ENCODE data around the gene ARHGAP23. TPM values are rescaled to one million over a fixed set of nuclear protein-coding genes. Genes with fewer than 3 reads are reported as not detected.

Gene ARHGAP23
- total and polyA plus RNA-seq, 10 of the 15 experiments (the other 5 are each of a cell fraction or from before 2014, with no cell fraction given) = 0.23 to 5.8 (median 2.1) TPM

DNA sequence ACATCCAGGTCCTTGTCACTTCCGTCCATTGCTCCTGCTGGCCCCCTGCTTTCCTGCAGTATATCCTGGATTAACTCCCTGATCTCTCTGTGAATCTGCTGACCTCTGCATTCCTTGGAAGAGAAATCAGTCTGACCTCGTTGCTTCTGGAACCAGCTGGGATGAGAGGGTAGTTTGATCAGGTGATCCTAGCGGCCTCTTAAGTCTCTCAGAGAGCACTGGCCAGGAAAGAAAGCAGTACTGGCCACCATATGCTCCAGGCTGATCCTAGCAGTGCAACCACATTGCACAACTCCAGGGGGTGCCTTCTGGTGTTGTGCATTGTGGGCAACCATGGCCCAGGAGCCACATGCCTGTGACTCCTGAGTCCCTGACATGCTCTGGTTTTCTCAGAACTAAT, 79.2 kb downstream of the ARHGAP23 start:
- Histone ChIP-seq H4K20me1 (ENCODE audit: control insufficient read depth, insufficient read depth) (no peaks in the 10 kb centered on the region), H3K4me1 (ENCODE audit: control insufficient read depth, insufficient read depth, low read length) (peaks cover 3% of the 10 kb centered on the region; the same call in 1 of the 2 replicates), H3K27ac (ENCODE audit: control insufficient read depth, insufficient read depth) (no peak overlapping the region), H3K27me3 (replicated peaks in 1 of 2; ENCODE audit: control insufficient read depth in 2 of 2, insufficient read depth in 2 of 2, low read length in 1 of 2) (peaks cover 4 to 10% of the 10 kb centered on the region in 2 experiments; a peak in 3 of 4 replicates), H3K4me2 (ENCODE audit: control insufficient read depth, insufficient read depth) (no peak overlapping the region), H3K9me3 (replicated peaks; ENCODE audit: control insufficient read depth, insufficient read depth, low read length) (no peaks in the 10 kb centered on the region), H2AFZ (ENCODE audit: control insufficient read depth, low read depth, low read length) (no peak overlapping the region), H3K36me3 (ENCODE audit: control insufficient read depth in 2 of 2, insufficient read depth in 2 of 2, low read length in 1 of 2) (no peaks in the 10 kb centered on the region), H3K9ac (ENCODE audit: control insufficient read depth, insufficient read depth, low read length) (no peak overlapping the region), H3K79me2 (ENCODE audit: control insufficient read depth, insufficient read depth, low read length) (no peaks in the 10 kb centered on the region), H3K4me3 (no peak overlapping the region)
- TF ChIP-seq BRCA1 (IDR thresholded peaks at IDR 0.05; ENCODE audit: low read depth, low read length) (no peak), ASH2L (IDR thresholded peaks at IDR 0.05; ENCODE audit: borderline replicate concordance, low read depth) (no peak), HDAC2 (IDR thresholded peaks at IDR 0.05) (no peak), ZNF24 (IDR thresholded peaks at IDR 0.05) (no peak), JUND (IDR thresholded peaks at IDR 0.05; ENCODE audit: low read depth, low read length) (no peak), NRF1 (conservative IDR thresholded peaks at IDR 0.05; ENCODE audit: low read depth, low read length) (no peak), NFYB (IDR thresholded peaks at IDR 0.05; ENCODE audit: insufficient read depth, low read depth, low read length) (no peak)
- TF ChIP-seq, protein P1, sequence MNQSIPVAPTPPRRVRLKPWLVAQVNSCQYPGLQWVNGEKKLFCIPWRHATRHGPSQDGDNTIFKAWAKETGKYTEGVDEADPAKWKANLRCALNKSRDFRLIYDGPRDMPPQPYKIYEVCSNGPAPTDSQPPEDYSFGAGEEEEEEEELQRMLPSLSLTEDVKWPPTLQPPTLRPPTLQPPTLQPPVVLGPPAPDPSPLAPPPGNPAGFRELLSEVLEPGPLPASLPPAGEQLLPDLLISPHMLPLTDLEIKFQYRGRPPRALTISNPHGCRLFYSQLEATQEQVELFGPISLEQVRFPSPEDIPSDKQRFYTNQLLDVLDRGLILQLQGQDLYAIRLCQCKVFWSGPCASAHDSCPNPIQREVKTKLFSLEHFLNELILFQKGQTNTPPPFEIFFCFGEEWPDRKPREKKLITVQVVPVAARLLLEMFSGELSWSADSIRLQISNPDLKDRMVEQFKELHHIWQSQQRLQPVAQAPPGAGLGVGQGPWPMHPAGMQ (IDR thresholded peaks at IDR 0.05; ENCODE audit: borderline replicate concordance) = no peak
- DNase-seq (ENCODE audit: low read depth, low spot score) (no peak), ATAC-seq (no peak), FAIRE-seq (no peak)
- RAD21 ChIA-PET (ENCODE audit: unreplicated experiment) = no interaction called here
- SMC1A ChIA-PET (ENCODE audit: uncharacterized antibody, unreplicated experiment) = no interaction called here
- intact Hi-C loops (cut with micrococcal nuclease; ENCODE audit: unreplicated experiment) = loop anchor here (5.0 kb wide), 1 partner anchor 160 kb away; no protein-coding TSS in a partner anchor
- no TSS peak for BruUV-seq (replicated peaks)
- POLR2A ChIA-PET = no interaction called here
- in situ Hi-C loops (cut with MboI) = no loop called here
- CTCF ChIA-PET = interaction anchor here (2.0 kb wide), 1 partner anchor 77 kb away, joined by 5 read pairs; no protein-coding TSS in a partner anchor
- 23% methylated on average over 3 of the region's 3 CpGs for WGBS (ENCODE audit: insufficient coverage, insufficient replicate concordance, low lambda C conversion rate, missing lambda C conversion rate)
